Osteocyte (in vitro differentiated cells): Measurements from ENCODE around the gene SOS1. TPM values are rescaled to one million over a fixed set of nuclear protein-coding genes. Genes with fewer than 3 reads are reported as not detected.

Source experiments
- DNase-seq: peaks from one replicate; pipeline ENCODE4 v3.0.0; 2021; ENCODE audit warnings: mixed read lengths; ENCODE audit not compliant: unreplicated experiment; ENCODE audit errors: extremely low spot score
- H3K27ac Mint-ChIP-seq: one replicate; pipeline ENCODE4 v1.8.0; 2021; ENCODE audit warnings: mild to moderate bottlenecking, mixed read lengths; ENCODE audit not compliant: unreplicated experiment
- H3K27me3 Mint-ChIP-seq: one replicate; pipeline ENCODE4 v1.8.0; 2021; ENCODE audit warnings: mixed read lengths; ENCODE audit not compliant: unreplicated experiment
- H3K36me3 Mint-ChIP-seq: one replicate; pipeline ENCODE4 v1.8.0; 2021; ENCODE audit warnings: mixed read lengths; ENCODE audit not compliant: unreplicated experiment
- H3K4me1 Mint-ChIP-seq: one replicate; pipeline ENCODE4 v1.8.0; 2021; ENCODE audit warnings: mixed read lengths; ENCODE audit not compliant: unreplicated experiment
- H3K4me3 Mint-ChIP-seq: one replicate; pipeline ENCODE4 v1.8.0; 2021; ENCODE audit warnings: mild to moderate bottlenecking, moderate library complexity, mixed read lengths; ENCODE audit not compliant: unreplicated experiment
- H3K9me3 Mint-ChIP-seq: one replicate; pipeline ENCODE4 v1.8.0; 2021; ENCODE audit warnings: mixed read lengths; ENCODE audit not compliant: unreplicated experiment
- CTCF ChIP-seq: fragments of 200-600 bp; sonication (generic); IDR thresholded peaks from 2 replicates; pipeline ENCODE4 v1.5.0; 2021; ENCODE audit warnings: antibody characterized with exemption, mild to moderate bottlenecking, moderate library complexity
- total RNA-seq: library from RNA; stranded (reverse); gene quantifications from 2 replicates; pipeline ENCODE4 v1.2.1, GENCODE V29; 2021

SOS1 gene
- total RNA-seq, 1 donor from 2014 or later = 35.6 TPM

- TF ChIP-seq CTCF = no peak
- Mint-ChIP-seq H3K27me3 (no peaks in the 10 kb centered on the region), H3K4me1 (no peaks in the 10 kb centered on the region), H3K9me3 (no peaks in the 10 kb centered on the region), H3K27ac (no peak overlapping the region), H3K4me3 (no peak overlapping the region), H3K36me3 (peaks cover 8% of the 10 kb centered on the region)
- DNase-seq = no peak
These were observed 143.8 kb downstream of the SOS1 start for GRCh38 chr2:38977047-38977446.

DNA sequence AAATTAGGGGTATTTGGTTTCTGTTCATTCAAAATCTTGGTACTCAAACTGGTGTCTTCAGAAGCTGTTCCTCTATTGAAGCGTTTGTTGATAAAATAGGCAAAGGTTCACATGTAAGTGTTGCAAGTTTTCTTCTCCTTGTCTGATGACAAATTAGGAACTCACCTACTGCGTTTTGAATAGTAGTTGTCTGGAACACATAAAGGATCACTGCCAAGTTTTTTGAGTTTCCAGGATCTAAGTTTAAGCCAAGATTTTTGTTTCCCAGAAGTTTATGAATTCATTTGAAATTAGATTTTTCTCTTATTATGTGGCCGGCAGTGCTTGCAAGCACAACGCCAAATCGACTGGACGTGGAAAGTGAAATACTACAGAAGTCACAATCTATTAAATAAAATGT, 145.8 kb downstream of the SOS1 start:
- no peak for DNase-seq
- no peaks in the 10 kb centered on the region for H3K9me3 Mint-ChIP-seq
- H3K27ac Mint-ChIP-seq = no peak overlapping the region
- TF ChIP-seq CTCF = no peak
- H3K36me3 Mint-ChIP-seq = peaks cover 8% of the 10 kb centered on the region
- no peaks in the 10 kb centered on the region for H3K27me3 Mint-ChIP-seq
- no peaks in the 10 kb centered on the region for H3K4me1 Mint-ChIP-seq
- H3K4me3 Mint-ChIP-seq = no peak overlapping the region

GRCh38 chr2:38973266-38973665, 147.6 kb downstream of the SOS1 start:
- Mint-ChIP-seq H3K4me3 (no peak overlapping the region), H3K4me1 (no peaks in the 10 kb centered on the region), H3K27ac (no peak overlapping the region), H3K27me3 (no peaks in the 10 kb centered on the region), H3K36me3 (no peaks in the 10 kb centered on the region), H3K9me3 (no peaks in the 10 kb centered on the region)
- TF ChIP-seq CTCF = no peak
- DNase-seq = no peak

DNA sequence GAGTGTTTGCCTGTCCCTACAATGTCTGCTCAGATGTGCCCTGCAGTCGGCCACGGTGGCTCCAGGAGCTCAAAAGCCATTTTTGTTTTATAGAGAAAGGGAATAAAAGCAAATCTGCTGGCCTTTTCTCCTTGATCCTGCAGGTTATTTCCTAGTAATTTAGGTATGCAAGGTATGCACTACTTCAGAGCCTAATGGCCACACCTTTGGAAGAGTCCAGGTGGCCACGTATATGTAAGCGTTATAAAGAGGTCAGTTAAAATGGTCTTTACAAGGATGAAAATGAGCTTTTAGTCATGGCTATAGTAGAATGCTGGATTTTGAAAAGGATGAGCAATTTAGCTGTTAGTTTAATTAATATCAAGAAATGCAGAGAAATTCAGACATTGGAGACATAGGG, 149.5 kb downstream of the SOS1 start:
- TF ChIP-seq CTCF = no peak
- no peak overlapping the region for H3K4me3 Mint-ChIP-seq
- H3K27ac Mint-ChIP-seq = no peak overlapping the region
- H3K36me3 Mint-ChIP-seq = no peaks in the 10 kb centered on the region
- no peaks in the 10 kb centered on the region for H3K9me3 Mint-ChIP-seq
- peaks cover 1% of the 10 kb centered on the region for H3K4me1 Mint-ChIP-seq
- H3K27me3 Mint-ChIP-seq = no peaks in the 10 kb centered on the region
- DNase-seq = no peak

DNA sequence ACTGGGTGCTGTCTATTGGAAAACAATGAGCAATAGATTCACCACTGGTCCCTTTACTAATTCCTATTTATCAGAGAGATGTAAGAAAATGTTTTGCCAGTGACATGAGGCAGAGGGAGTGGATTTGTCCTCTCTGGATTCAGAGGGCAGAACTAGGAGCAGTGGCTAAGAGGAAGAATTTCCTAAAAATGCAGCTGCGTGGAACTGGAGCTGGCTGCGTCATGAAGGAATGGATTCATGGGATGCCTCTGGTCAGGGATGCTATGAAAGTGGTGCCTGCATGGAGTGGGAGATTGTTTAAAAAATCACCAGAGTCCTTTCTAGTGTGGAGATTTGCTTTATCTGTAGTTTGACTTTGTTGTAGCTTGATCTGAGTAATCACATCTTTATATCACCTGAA, 152.8 kb downstream of the SOS1 start:
- no peaks in the 10 kb centered on the region for H3K27me3 Mint-ChIP-seq
- H3K27ac Mint-ChIP-seq = no peak overlapping the region
- DNase-seq = no peak
- H3K9me3 Mint-ChIP-seq = no peaks in the 10 kb centered on the region
- H3K4me1 Mint-ChIP-seq = peaks cover 1% of the 10 kb centered on the region
- no peak for TF ChIP-seq CTCF
- H3K4me3 Mint-ChIP-seq = no peak overlapping the region
- H3K36me3 Mint-ChIP-seq = no peaks in the 10 kb centered on the region
